Medulla oblongata (tissue), 1 donor: ENCODE measurements around the gene WDR1.
"Not testable (repeated sequence)": the region's sequence is repeated elsewhere in the genome, so short reads cannot be mapped to it uniquely, and the experiment has no call there.

Experiments used
- DNase-seq: peaks from one replicate; pipeline ENCODE4 v3.0.0-alpha.2; 2015; ENCODE audit errors: extremely low spot score

WDR1 gene

DNA sequence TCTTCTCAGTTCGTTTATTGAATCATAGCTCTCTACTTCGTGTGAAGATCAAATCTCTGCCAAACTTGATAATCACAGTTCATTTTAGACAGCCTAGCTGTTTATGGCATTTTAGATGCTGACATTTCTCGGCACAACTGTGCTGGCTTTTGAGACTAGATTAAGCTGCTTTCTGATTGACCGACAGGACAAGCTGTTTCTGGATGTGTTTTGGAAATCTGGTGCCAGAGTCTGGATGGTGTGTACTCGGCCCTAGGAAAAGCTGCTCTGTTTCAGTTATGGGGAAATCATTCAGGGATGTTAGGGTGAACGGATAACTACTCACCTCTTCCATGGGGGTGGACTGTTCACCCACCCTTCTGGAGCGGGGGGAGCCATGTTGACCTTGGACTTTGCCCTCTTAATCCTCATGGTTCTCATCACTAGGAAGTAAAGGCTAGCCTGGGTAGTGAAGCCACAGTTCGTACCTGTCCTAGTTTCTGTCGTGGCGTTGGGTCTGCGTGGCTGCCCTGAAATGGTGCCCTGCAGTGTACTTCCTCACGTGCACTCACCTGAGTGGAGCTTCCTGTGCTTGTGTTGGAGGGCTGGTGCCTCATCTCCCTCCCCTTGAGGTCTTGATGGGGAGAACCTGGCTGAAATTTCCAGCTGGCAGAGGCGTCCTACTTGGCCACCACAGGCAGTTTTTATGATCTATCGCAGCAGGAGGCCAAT lies 13.7 kb upstream of the WDR1 start:
- no peak for DNase-seq

DNA sequence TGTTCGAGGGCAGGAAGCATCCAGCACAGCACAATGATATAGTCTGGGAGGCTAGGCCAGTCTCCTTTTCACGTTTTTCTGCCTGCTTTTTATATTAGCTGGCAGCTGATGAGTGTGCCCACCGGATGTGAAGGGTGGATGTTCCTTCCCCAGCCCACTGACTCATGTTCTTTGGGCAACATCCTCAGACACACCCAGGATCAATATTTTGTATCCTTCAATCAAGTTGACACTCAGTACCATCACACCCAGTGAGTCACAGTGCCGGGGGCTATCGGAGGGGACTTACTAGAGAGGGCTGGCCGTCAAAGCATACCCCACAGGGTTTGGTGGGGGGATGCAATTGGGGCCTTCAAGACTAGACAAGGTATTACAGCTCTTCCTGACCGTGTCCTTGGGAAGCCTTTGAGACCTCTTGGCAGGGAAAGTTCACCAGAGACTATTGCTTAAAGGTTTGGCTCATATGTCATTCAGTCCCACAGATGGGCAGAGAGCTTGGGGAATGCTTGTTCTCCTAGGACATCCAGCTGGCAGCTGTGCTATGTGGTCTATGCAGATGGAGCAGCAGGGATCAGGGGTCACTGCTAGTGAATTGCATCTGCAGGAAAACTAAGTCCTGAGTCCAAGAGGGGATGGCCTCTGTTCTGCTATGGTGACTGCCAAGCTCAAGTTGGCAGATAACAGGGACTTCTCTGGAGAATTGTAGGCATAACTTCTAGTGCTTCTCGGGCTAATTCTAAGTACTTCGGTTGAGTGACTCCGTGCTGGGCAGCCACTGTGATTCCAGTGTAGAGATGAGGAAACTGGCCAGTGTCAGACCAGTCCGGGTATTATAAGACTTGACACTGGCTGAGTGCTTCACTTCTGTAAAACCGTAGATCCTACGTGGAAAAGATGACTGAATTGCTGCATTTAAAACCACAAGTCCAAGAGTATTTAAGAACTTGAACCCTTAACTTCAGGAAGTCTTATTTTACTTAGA lies 12.9 kb upstream of the WDR1 start:
- DNase-seq = no peak

GRCh38 chr4:10128761-10129160 lies 12.2 kb upstream of the WDR1 start:
- DNase-seq = no peak

DNA sequence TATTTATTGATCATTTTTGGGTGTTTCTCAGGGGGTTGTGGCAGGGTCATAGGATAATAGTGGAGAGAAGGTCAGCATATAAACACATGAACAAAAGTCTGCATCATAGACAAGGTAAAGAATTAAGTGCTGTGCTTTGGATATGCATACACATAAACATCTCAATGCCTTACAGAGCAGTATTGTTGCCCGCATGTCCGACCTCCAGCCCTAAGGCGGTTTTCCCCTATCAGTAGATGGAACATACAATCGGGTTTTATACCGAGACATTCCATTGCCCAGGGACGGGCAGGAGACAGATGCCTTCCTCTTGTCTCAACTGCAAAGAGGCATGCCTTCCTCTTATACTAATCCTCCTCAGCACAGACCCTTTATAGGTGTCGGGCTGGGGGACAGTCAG lies 10.9 kb upstream of the WDR1 start:
- DNase-seq = not testable (repeated sequence)

- no peak for DNase-seq
Measured at GRCh38 chr4:10124167-10124930, 7.8 kb upstream of the WDR1 start.

DNA sequence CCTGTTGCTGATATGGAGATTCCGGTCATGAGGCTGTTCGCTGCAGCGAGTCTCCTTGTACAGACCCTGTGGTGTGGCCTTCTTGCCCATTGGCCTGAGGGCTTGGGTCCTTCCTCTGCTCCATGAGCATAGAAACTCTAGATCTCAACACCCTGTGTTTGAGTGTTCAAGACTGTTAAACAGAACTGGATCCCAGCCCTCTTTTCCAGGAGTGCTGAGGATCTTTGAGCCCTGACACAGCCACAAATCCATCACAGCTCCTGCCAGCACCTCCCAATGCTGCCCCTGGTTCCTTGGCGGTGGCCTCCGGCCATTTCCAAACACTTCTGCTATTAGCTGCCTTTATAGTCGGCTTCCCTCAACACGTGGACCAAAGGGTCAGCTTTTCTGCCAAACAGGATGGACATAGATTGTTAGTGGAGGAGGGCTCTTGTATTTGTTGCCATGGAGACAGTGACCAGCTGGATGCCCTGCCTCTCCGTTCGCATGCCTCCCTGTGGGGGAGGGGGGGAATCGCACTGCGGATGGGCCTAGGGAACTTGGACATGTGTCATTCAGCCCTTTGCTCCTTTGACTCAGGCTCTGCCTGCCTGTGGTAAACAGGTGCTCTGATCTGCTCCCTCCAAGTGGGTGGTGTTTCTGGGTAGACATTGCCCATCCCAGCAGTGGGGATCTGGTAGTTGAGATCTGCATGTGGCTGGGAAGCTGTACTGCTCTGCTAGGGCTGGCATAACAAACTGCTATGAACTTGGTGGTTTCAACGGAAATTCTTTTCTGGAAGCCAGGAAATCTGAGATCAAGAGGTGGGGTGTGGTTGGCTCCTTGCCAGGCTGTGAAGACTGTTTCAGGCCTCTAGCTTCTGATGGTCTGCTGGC lies 6.9 kb upstream of the WDR1 start:
- peak; percentile 4 for DNase-seq

- no peak for DNase-seq
Measured at GRCh38 chr4:10122236-10122932, 5.8 kb upstream of the WDR1 start.

- DNase-seq = no peak
Measured at GRCh38 chr4:10121568-10122208, 5.1 kb upstream of the WDR1 start.

GRCh38 chr4:10120943-10121567 lies 4.5 kb upstream of the WDR1 start:
- no peak for DNase-seq

- no peak for DNase-seq
Measured at GRCh38 chr4:10119773-10120172, 3.2 kb upstream of the WDR1 start.

GRCh38 chr4:10119278-10119677 lies 2.7 kb upstream of the WDR1 start:
- DNase-seq = no peak

GRCh38 chr4:10118048-10119004 lies 1.7 kb upstream of the WDR1 start:
- DNase-seq = peak; percentile 5

GRCh38 chr4:10117359-10118047 lies 904 bp upstream of the WDR1 start:
- DNase-seq = peak; percentile 65

DNA sequence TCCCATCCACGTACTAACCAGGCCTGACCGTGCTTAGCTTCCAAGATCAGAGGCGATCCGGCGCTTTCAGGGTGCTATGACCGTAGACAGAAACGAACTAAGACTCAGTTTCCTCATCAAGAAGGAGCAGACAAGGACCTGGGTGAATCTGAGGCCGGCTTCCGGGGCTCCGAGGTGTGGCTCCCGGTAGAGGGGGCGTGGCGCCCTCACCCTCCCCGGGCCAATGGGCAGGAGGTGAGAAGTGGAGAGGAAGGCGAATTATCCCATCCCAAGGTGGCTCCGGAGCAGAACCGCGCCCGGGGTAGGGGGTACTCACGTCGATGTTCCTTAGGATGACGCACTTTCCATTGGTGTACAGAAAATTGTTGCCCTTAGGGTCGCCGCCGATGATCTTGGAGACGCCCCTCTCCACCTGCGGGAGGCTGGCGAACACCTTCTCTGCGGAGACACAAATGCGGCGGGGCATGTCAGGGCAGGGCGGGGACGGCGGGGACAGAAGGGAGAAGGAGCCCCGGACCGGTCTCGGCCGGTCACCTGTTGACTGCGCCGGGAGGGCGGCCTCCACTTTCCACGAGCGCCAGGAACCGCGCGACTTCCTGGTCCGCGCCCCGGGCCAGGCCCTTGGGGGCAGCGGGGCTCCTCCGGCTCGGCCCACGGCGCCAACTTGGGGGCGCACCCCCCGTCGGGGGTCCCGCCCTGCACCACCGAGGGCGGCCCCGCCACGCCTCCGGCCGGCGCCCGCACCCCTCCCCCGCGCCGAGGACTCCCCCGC lies 616 bp downstream of the WDR1 start:
- DNase-seq = peak; percentile 29

DNA sequence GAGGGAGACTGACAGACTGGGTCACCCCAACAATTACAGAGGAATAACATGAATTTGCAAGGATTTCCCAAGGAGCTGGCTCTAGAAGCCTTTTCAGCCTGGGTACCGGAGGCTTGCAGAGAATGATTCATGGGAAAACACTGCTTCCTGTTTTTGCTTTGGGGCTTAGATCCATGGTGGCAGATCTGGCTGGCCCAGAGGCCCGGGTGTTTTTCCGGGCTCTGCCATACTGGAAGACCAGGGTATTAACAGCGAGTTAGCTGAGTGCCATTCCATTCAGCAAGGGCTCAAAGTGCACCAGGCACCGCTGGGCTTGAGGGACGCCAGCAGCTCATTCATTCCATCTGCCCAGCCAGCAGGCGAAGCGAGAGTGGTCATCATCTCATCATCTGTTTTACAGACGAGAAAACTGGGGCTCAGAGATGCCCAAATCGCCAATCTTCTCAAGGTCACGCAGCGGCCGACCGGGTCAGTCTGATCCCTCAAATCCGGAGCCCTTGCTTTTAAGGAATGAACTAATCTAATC lies 1.3 kb downstream of the WDR1 start:
- DNase-seq = peak; percentile 50

DNA sequence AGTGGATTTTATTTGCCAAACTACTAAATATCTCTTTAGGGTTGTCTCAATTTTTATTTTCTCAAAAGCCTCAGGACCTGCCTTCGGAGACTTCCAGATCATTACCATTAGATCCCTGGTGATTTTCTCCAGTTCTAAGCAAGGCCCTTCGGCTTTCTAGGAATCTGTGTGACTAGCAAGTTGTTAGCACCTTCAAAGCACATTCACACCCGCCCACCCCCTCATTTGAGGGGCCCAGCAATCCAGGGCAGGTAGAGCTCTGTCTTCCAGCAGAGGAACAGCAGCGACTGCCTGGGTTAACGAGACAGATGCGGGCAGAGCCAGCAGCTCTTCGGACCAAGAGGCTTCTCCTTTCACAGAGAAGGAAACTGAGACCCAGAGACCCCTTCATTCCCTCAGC lies 2.0 kb downstream of the WDR1 start:
- no peak for DNase-seq

- DNase-seq = no peak
Measured at GRCh38 chr4:10114147-10114546, 2.5 kb downstream of the WDR1 start.
